D341Med (cell line): Measurements from ENCODE around the gene LYRM1.
"Not testable (repeated sequence)": the region's sequence is repeated elsewhere in the genome, so short reads cannot be mapped to it uniquely, and the experiment has no call there.

ENCODE experiments used
- DNase-seq: peaks from one replicate; pipeline ENCODE4 v3.0.0; 2012; ENCODE audit warnings: low spot score

LYRM1 gene

GRCh38 chr16:20900299-20901067 lies at the start of gene LYRM1, which contains the start of gene DCUN1D3:
Gene LYRM1, plus strand, starts transcription at chr16:20900771. Its CDS starts 14,785 bp downstream, at chr16:20915556.
Gene DCUN1D3, minus strand, starts transcription at chr16:20900358. Its CDS starts 37,820 bp downstream, at chr16:20862538.
- peak; percentile 94 for DNase-seq

GRCh38 chr16:20850981-20851380 lies 49.6 kb upstream of the LYRM1 start:
- DNase-seq = peak; percentile 33

- peak; percentile 30 for DNase-seq
Observed at GRCh38 chr16:20851601-20852000, 49.0 kb upstream of the LYRM1 start.

- no peak for DNase-seq
Observed at GRCh38 chr16:20853143-20853542, 47.4 kb upstream of the LYRM1 start.

GRCh38 chr16:20853981-20854620 lies 46.5 kb upstream of the LYRM1 start:
- no peak for DNase-seq

GRCh38 chr16:20854963-20855362 lies 45.6 kb upstream of the LYRM1 start:
- DNase-seq = no peak

GRCh38 chr16:20857281-20857680 lies 43.3 kb upstream of the LYRM1 start:
- no peak for DNase-seq

- no peak for DNase-seq
Observed at GRCh38 chr16:20859229-20859628, 41.3 kb upstream of the LYRM1 start.

- DNase-seq = no peak
Observed at GRCh38 chr16:20859699-20860098, 40.9 kb upstream of the LYRM1 start.

- no peak for DNase-seq
Observed at GRCh38 chr16:20860361-20860760, 40.2 kb upstream of the LYRM1 start.

GRCh38 chr16:20860995-20861394 lies 39.6 kb upstream of the LYRM1 start:
- DNase-seq = not testable (repeated sequence)

- DNase-seq = no peak
Observed at GRCh38 chr16:20862162-20862960, 38.2 kb upstream of the LYRM1 start.

GRCh38 chr16:20864376-20864775 lies 36.2 kb upstream of the LYRM1 start:
- DNase-seq = not testable (repeated sequence)

- no peak for DNase-seq
Observed at GRCh38 chr16:20865420-20866131, 35.0 kb upstream of the LYRM1 start.

- peak; percentile 90 for DNase-seq
Observed at GRCh38 chr16:20866145-20866772, 34.3 kb upstream of the LYRM1 start.

- DNase-seq = peak; percentile 31
Observed at GRCh38 chr16:20866801-20867200, 33.8 kb upstream of the LYRM1 start.

- DNase-seq = peak; percentile 39
Observed at GRCh38 chr16:20867585-20867984, 33.0 kb upstream of the LYRM1 start.

- DNase-seq = no peak
Observed at GRCh38 chr16:20868890-20869289, 31.7 kb upstream of the LYRM1 start.

GRCh38 chr16:20870122-20870820 lies 30.3 kb upstream of the LYRM1 start:
- DNase-seq = no peak

GRCh38 chr16:20871258-20871657 lies 29.3 kb upstream of the LYRM1 start:
- DNase-seq = no peak
